Ishikawa (cell line): ENCODE results near the gene VIM.

Experiments used
- CEBPB ChIP-seq: IDR thresholded peaks from 2 replicates; pipeline ENCODE4 v1.6.1; 2012
- CREB1 ChIP-seq: IDR thresholded peaks from 2 replicates; pipeline ENCODE4 v1.6.1; 2012; ENCODE audit warnings: low read depth
- EGR1 ChIP-seq: IDR thresholded peaks from 2 replicates; pipeline ENCODE4 v1.6.1; 2012
- EP300 ChIP-seq: IDR thresholded peaks from 2 replicates; pipeline ENCODE4 v1.6.1; 2012; ENCODE audit warnings: borderline replicate concordance
- FOXM1 ChIP-seq: IDR thresholded peaks from 2 replicates; pipeline ENCODE4 v1.6.1; 2012; ENCODE audit warnings: low read depth, borderline replicate concordance
- MAX ChIP-seq: IDR thresholded peaks from 2 replicates; pipeline ENCODE4 v1.6.1; 2012
- NFIC ChIP-seq: IDR thresholded peaks from 2 replicates; pipeline ENCODE4 v1.6.1; 2012
- RAD21 ChIP-seq: IDR thresholded peaks from 2 replicates; pipeline ENCODE4 v1.6.1; 2012; ENCODE audit warnings: low read depth
- REST ChIP-seq: IDR thresholded peaks from 2 replicates; pipeline ENCODE4 v1.6.1; 2012; ENCODE audit warnings: low read depth, mild to moderate bottlenecking
- TAF1 ChIP-seq: IDR thresholded peaks from 2 replicates; pipeline ENCODE4 v1.6.1; 2012; ENCODE audit warnings: low read depth, mild to moderate bottlenecking
- TCF12 ChIP-seq: IDR thresholded peaks from 2 replicates; pipeline ENCODE4 v1.6.1; 2012; ENCODE audit warnings: low read depth
- TEAD4 ChIP-seq: IDR thresholded peaks from 2 replicates; pipeline ENCODE4 v1.6.1; 2012
- USF1 ChIP-seq: IDR thresholded peaks from 2 replicates; pipeline ENCODE4 v1.6.1; 2012
- YY1 ChIP-seq: IDR thresholded peaks from 2 replicates; pipeline ENCODE4 v1.6.1; 2012; ENCODE audit warnings: low read depth
- ZBTB7A ChIP-seq: IDR thresholded peaks from 2 replicates; pipeline ENCODE4 v1.6.1; 2012; ENCODE audit warnings: low read depth

Gene VIM

GRCh38 chr10:17276756-17277424 lies 48.8 kb downstream of the VIM start:
- no peak for TF ChIP-seq MAX
- no peak for TF ChIP-seq RAD21
- TF ChIP-seq FOXM1: no peak
- no peak for TF ChIP-seq TEAD4
- no peak for TF ChIP-seq EGR1
- no peak for TF ChIP-seq USF1
- no peak for TF ChIP-seq TAF1

GRCh38 chr10:17278607-17279240 lies 50.7 kb downstream of the VIM start:
- TF ChIP-seq TAF1 (no peak), USF1 (no peak), YY1 (no peak), TEAD4 (no peak), REST (no peak), TCF12 (no peak), FOXM1 (no peak), CREB1 (no peak), ZBTB7A (no peak), NFIC (no peak), CEBPB (no peak), MAX (no peak), EGR1 (no peak), EP300 (no peak), RAD21 (no peak)

- no peak for TF ChIP-seq CREB1
- no peak for TF ChIP-seq FOXM1
- no peak for TF ChIP-seq MAX
- no peak for TF ChIP-seq CEBPB
- no peak for TF ChIP-seq TEAD4
- no peak for TF ChIP-seq EP300
- TF ChIP-seq TCF12: no peak
- no peak for TF ChIP-seq YY1
- no peak for TF ChIP-seq TAF1
- TF ChIP-seq REST: no peak
- no peak for TF ChIP-seq RAD21
- no peak for TF ChIP-seq USF1
- no peak for TF ChIP-seq ZBTB7A
- no peak for TF ChIP-seq EGR1
- no peak for TF ChIP-seq NFIC
Measured at GRCh38 chr10:17282311-17282710, 54.3 kb downstream of the VIM start.

- TF ChIP-seq TAF1 (no peak), EP300 (no peak), CREB1 (no peak), TCF12 (no peak), YY1 (no peak), FOXM1 (no peak), MAX (no peak), NFIC (no peak), EGR1 (no peak)
Measured at GRCh38 chr10:17286562-17287550, 58.8 kb downstream of the VIM start.
